H1 (cell line): ENCODE data around the gene MBD3L5. TPM values are rescaled to one million over a fixed set of nuclear protein-coding genes. Genes with fewer than 3 reads are reported as not detected.
"Not testable (repeated sequence)": the region's sequence is repeated elsewhere in the genome, so short reads cannot be mapped to it uniquely, and the experiment has no call there.

Source experiments
- CTCF ChIA-PET: fragments of 300-600 bp; sonication (Branson Sonifier 250); formaldehyde crosslinking; loops from one replicate; lab custom pipeline; 2021; ENCODE audit not compliant: partially characterized antibody; lab: Charles Lee
- POLR2A ChIA-PET: fragments of 300-600 bp; sonication (Branson Sonifier 250); formaldehyde crosslinking; loops from one replicate; lab custom pipeline; 2021; ENCODE audit warnings: inconsistent platforms; ENCODE audit not compliant: partially characterized antibody; lab: Charles Lee
- DNase-seq, 2 experiments: peaks; one replicate each; pipeline versions ENCODE4 v3.0.0 to v3.0.0-alpha.2; 2010 to 2022; ENCODE audit warnings: low spot score in 2 of 2, low read depth in 1 of 2, mixed read lengths in 1 of 2
- FAIRE-seq: peaks from 2 replicates; lab custom pipeline; 2011; peaks lifted over from hg19 to GRCh38; lab: Jason Lieb, UNC
- H2AFZ ChIP-seq: 2 replicates; pipeline ENCODE4 v1.8.1; 2012; ENCODE audit warnings: low read length, inconsistent platforms
- H2AK5ac ChIP-seq: 2 replicates; pipeline ENCODE4 v1.6.1; 2013; ENCODE audit warnings: low read depth, low read length
- H2BK120ac ChIP-seq: replicated peaks from 2 replicates; pipeline ENCODE3; 2013; ENCODE audit warnings: low read depth, low read length, inconsistent platforms
- H2BK12ac ChIP-seq: 2 replicates; pipeline ENCODE4 v1.6.1; 2013; ENCODE audit warnings: low read depth, low read length
- H2BK15ac ChIP-seq: 2 replicates; pipeline ENCODE4 v1.6.1; 2013; ENCODE audit warnings: low read length
- H2BK20ac ChIP-seq: 2 replicates; pipeline ENCODE4 v1.6.1; 2013; ENCODE audit warnings: low read length
- H2BK5ac ChIP-seq: 2 replicates; pipeline ENCODE4 v1.6.1; 2013; ENCODE audit warnings: low read depth, low read length
- H3K14ac ChIP-seq: 2 replicates; pipeline ENCODE4 v1.6.1; 2013; ENCODE audit warnings: inconsistent platforms; ENCODE audit not compliant: insufficient read length
- H3K18ac ChIP-seq: 2 replicates; pipeline ENCODE4 v1.6.1; 2013; ENCODE audit warnings: low read length; ENCODE audit errors: extremely low read depth
- H3K23ac ChIP-seq: 2 replicates; pipeline ENCODE4 v1.6.1; 2013; ENCODE audit warnings: inconsistent platforms; ENCODE audit not compliant: insufficient read length
- H3K23me2 ChIP-seq: 2 replicates; pipeline ENCODE4 v1.6.1; 2013; ENCODE audit warnings: low read depth, low read length
- H3K27ac ChIP-seq: 2 replicates; pipeline ENCODE4 v1.6.1; 2011; ENCODE audit warnings: low read depth, low read length, inconsistent platforms
- H3K27me3 ChIP-seq, 4 experiments: replicated peaks in 1 of 4; 1 replicate in 1 of 4; 2 replicates in 3 of 4; pipeline versions ENCODE4 v1.6.1 to v1.8.1; 2011 to 2013; ENCODE audit warnings: low read length in 3 of 4, mild to moderate bottlenecking in 3 of 4, inconsistent platforms in 2 of 4, mixed read lengths in 2 of 4, moderate library complexity in 1 of 4; ENCODE audit not compliant: control insufficient read depth in 3 of 4, insufficient read depth in 3 of 4; ENCODE audit errors: extremely low read depth in 1 of 4
- H3K36me3 ChIP-seq, 4 experiments: 2 replicates each; pipeline versions ENCODE4 v1.6.1 to v1.8.1; 2011 to 2013; ENCODE audit warnings: mild to moderate bottlenecking in 4 of 4, low read length in 3 of 4, moderate library complexity in 2 of 4, control low read depth in 1 of 4, inconsistent platforms in 1 of 4; ENCODE audit not compliant: insufficient read depth in 4 of 4, control insufficient read depth in 2 of 4
- H3K4ac ChIP-seq: replicated peaks from 2 replicates; pipeline ENCODE3; 2013; ENCODE audit warnings: low read length, low read depth, mixed read lengths, inconsistent platforms; ENCODE audit not compliant: insufficient read length
- H3K4me1 ChIP-seq, 4 experiments: replicated peaks in 1 of 4; 1 replicate in 1 of 4; 2 replicates in 3 of 4; pipeline versions ENCODE4 v1.6.1 to v1.8.1; 2011 to 2013; ENCODE audit warnings: low read length in 3 of 4, inconsistent platforms in 2 of 4, mixed read lengths in 1 of 4; ENCODE audit not compliant: insufficient read depth in 4 of 4, control insufficient read depth in 3 of 4
- H3K4me2 ChIP-seq, 2 experiments: 2 replicates each; pipeline versions ENCODE4 v1.6.1 to v1.8.1; 2011 to 2013; ENCODE audit warnings: low read depth in 2 of 2, low read length in 2 of 2, control low read depth in 1 of 2, inconsistent platforms in 1 of 2, mild to moderate bottlenecking in 1 of 2; ENCODE audit not compliant: insufficient read depth in 1 of 2
- H3K4me3 ChIP-seq, 4 experiments: fragments of 200-600, 300-600 bp in 1 of 4; sonication (generic), shearing (Covaris generic), sonication (Bioruptor Twin) in 1 of 4; 2 replicates each; pipeline versions ENCODE4 v1.5.1 to v1.8.1; 2011 to 2016; ENCODE audit warnings: low read length in 4 of 4, low read depth in 3 of 4, control low read depth in 2 of 4, inconsistent platforms in 2 of 4, mild to moderate bottlenecking in 2 of 4, mixed read lengths in 1 of 4, moderate library complexity in 1 of 4; ENCODE audit not compliant: insufficient read depth in 2 of 4; ENCODE audit errors: extremely low read depth in 1 of 4
- H3K56ac ChIP-seq: replicated peaks from 2 replicates; pipeline ENCODE3; 2013; ENCODE audit warnings: low read depth, mild to moderate bottlenecking, mixed read lengths, low read length, inconsistent platforms; ENCODE audit not compliant: insufficient read length
- H3K79me1 ChIP-seq: 2 replicates; pipeline ENCODE4 v1.6.1; 2013; ENCODE audit warnings: low read depth, low read length, control low read depth
- H3K79me2 ChIP-seq, 2 experiments: 2 replicates each; pipeline versions ENCODE4 v1.6.1 to v1.8.1; 2012 to 2013; ENCODE audit warnings: low read length in 2 of 2, mild to moderate bottlenecking in 2 of 2, inconsistent platforms in 1 of 2; ENCODE audit not compliant: insufficient read depth in 2 of 2, control insufficient read depth in 1 of 2
- H3K9ac ChIP-seq, 4 experiments: replicated peaks in 1 of 4; 1 replicate in 1 of 4; 2 replicates in 3 of 4; pipeline versions ENCODE4 v1.6.1 to v1.8.1; 2011 to 2013; ENCODE audit warnings: low read depth in 3 of 4, low read length in 3 of 4, control low read depth in 2 of 4, mild to moderate bottlenecking in 2 of 4, moderate library complexity in 2 of 4, inconsistent platforms in 1 of 4; ENCODE audit errors: extremely low read depth in 1 of 4
- H3K9me3 ChIP-seq, 2 experiments: 2 replicates each; pipeline versions ENCODE4 v1.6.1 to v1.8.1; 2012 to 2013; ENCODE audit warnings: mild to moderate bottlenecking in 2 of 2, moderate library complexity in 2 of 2, control low read depth in 1 of 2, inconsistent platforms in 1 of 2, low read depth in 1 of 2, low read length in 1 of 2, mixed read lengths in 1 of 2; ENCODE audit not compliant: insufficient read depth in 2 of 2
- H4K20me1 ChIP-seq, 2 experiments: replicated peaks in 1 of 2; 2 replicates each; pipeline versions ENCODE3 to v1.8.1; 2011 to 2013; ENCODE audit warnings: inconsistent platforms in 2 of 2, low read length in 2 of 2, mild to moderate bottlenecking in 1 of 2; ENCODE audit not compliant: insufficient read depth in 2 of 2, control insufficient read depth in 1 of 2
- H4K5ac ChIP-seq: 2 replicates; pipeline ENCODE4 v1.6.1; 2013; ENCODE audit warnings: low read length, low read depth, mixed read lengths, inconsistent platforms; ENCODE audit not compliant: insufficient read length
- H4K8ac ChIP-seq: 2 replicates; pipeline ENCODE4 v1.8.0; 2013; ENCODE audit warnings: mild to moderate bottlenecking, moderate library complexity, low read length, inconsistent platforms; ENCODE audit not compliant: insufficient read depth; ENCODE audit errors: extremely low read depth
- H4K91ac ChIP-seq: replicated peaks from 2 replicates; pipeline ENCODE3; 2013; ENCODE audit warnings: low read length, mixed read lengths, inconsistent platforms; ENCODE audit not compliant: insufficient read length
- WGBS, 2 experiments: shearing (Covaris generic) in 1 of 2; methylation state at CpG; one replicate each; pipeline versions ENCODE4 v1.1.6 to v1.1.7; 2013 to 2015; ENCODE audit warnings: low lambda C conversion rate in 2 of 2, mixed read lengths in 2 of 2, inconsistent platforms in 1 of 2, low coverage in 1 of 2, missing lambda C conversion rate in 1 of 2; ENCODE audit not compliant: insufficient replicate concordance in 2 of 2, insufficient coverage in 1 of 2, insufficient read length in 1 of 2; ENCODE audit errors: extremely low coverage in 1 of 2, missing lambda C conversion rate in 1 of 2; 5-methylcytosine and 5-hydroxymethylcytosine counted together
- polyA plus RNA-seq, 7 experiments: library from polyadenylated mRNA; depleted of rRNA in 3 of 7; stranded (reverse) in 5 of 7; unstranded in 2 of 7; fragments of >200 nt in 5 of 7; fragments of 200-250 nt in 2 of 7; gene quantifications; 1 replicate in 5 of 7; 2 replicates in 1 of 7; 4 replicates in 1 of 7; pipeline versions ENCODE4 v1.2.1 to v1.2.3, GENCODE V29; 2011 to 2013; ENCODE audit warnings: missing spikeins in 2 of 7, mixed read lengths in 2 of 7
- total RNA-seq: library from RNA; stranded (reverse); fragmentation: NEBNext Ultra II Directional; extraction: Animal tissue kit (Norgen Biotek cat#: 25700); gene quantifications from 2 replicates; pipeline ENCODE4 v1.2.1, GENCODE V29; 2021

The MBD3L5 gene
- total and polyA plus RNA-seq, 2 of the 8 experiments (the other 6 are each of a cell fraction or from before 2014, with no cell fraction given) = not detected

GRCh38 chr19:7021331-7021730 lies 9.0 kb upstream of the MBD3L5 start, which contains the start of gene MBD3L2B:
Gene MBD3L2B (minus strand): TSS chr19:7021431. CDS start chr19:7021397, 34 bp downstream.
- CTCF ChIA-PET, H4K20me1 ChIP-seq, H2BK20ac ChIP-seq, H3K79me2 ChIP-seq, H3K4ac ChIP-seq, H3K4me1 ChIP-seq, H2AK5ac ChIP-seq, H2BK12ac ChIP-seq, H3K4me3 ChIP-seq, H3K27me3 ChIP-seq, H3K4me2 ChIP-seq, H2BK120ac ChIP-seq, H3K27ac ChIP-seq, FAIRE-seq, H4K8ac ChIP-seq, H3K36me3 ChIP-seq, H2BK15ac ChIP-seq, DNase-seq, H3K79me1 ChIP-seq, H2AFZ ChIP-seq, H3K18ac ChIP-seq, H2BK5ac ChIP-seq, H4K5ac ChIP-seq, POLR2A ChIA-PET, H3K56ac ChIP-seq, H4K91ac ChIP-seq, H3K23ac ChIP-seq, H3K23me2 ChIP-seq, H3K14ac ChIP-seq, H3K9ac ChIP-seq: not testable (repeated sequence)
- peaks cover 7 to 21% of the 10 kb centered on the region in 2 experiments; a peak in 2 of 4 replicates for H3K9me3 ChIP-seq
- no CpG with 5 or more reads among the region's 6 CpGs for WGBS, 2 experiments

DNA sequence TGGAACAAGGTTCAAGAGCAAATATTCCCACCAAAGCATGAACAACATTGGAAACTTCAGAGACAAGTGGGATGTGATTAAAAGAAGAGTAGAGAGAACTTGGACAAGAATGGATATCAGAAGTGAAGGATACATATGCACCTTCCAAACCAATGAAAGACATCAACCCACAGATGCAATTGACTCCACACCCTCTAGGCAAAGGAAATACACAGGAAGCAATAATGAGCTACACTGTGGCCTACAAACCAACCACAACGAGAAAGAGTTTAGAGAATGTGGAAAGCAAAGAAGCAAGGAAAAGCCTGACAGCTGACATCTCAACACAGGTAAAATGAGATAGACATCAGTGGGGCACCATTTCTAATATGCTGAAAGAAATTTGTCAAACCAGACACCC lies 1.6 kb upstream of the MBD3L5 start:
- H4K5ac ChIP-seq, H4K8ac ChIP-seq, H2AK5ac ChIP-seq, H3K18ac ChIP-seq, H3K56ac ChIP-seq, POLR2A ChIA-PET, H2BK120ac ChIP-seq, H3K14ac ChIP-seq, H3K27me3 ChIP-seq, H3K4ac ChIP-seq, H2BK15ac ChIP-seq, H3K36me3 ChIP-seq, DNase-seq, H3K27ac ChIP-seq, H2BK5ac ChIP-seq, H3K4me1 ChIP-seq, H3K4me2 ChIP-seq, FAIRE-seq, H2AFZ ChIP-seq, CTCF ChIA-PET, H3K4me3 ChIP-seq, H3K9me3 ChIP-seq, H3K23me2 ChIP-seq, H3K9ac ChIP-seq, H4K91ac ChIP-seq, H2BK12ac ChIP-seq, H3K23ac ChIP-seq, H4K20me1 ChIP-seq, H2BK20ac ChIP-seq, H3K79me2 ChIP-seq, H3K79me1 ChIP-seq: not testable (repeated sequence)
- no CpG with 5 or more reads among the region's 1 CpG for WGBS, 2 experiments
